Activated CD8-positive, alpha-beta memory T cell treated with anti-CD3 and anti-CD28 coated beads, Interleukin-2, amount 50 U/mL, for 1 hour (primary cell): ENCODE measurements around the gene AMPD1.

Source experiments
- DNase-seq: peaks from one replicate; pipeline ENCODE4 v3.0.0-alpha.2; 2020; ENCODE audit errors: extremely low read depth

The AMPD1 gene

DNA sequence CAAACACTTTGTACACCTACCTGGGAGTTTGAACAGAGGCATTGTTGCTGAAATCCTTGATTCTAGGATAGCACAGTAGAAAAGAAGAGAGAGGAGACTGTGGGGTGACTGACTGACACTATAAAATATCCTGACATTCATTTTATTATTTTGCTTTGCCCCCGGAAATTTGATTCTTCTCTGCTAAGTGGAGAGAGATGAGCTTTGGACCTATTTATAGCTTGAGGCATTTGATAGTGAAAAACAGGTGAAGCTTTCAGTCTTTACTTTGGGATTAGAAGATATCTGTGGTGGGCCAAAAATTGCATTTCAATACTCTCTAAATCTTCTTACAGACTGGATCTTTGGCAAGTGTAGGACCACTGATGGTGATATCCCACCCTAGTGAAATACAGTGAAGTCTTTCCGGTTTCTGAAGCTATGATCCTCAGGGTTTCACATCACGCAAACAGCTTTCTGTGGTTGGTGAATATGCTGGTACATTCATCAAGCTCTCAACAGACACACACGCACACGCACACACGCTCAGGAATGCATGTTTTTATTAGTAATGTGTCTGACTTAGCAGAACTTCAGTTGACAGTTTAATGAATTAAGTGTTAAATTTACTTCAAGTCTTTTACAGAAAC lies at the start of gene AMPD1:
Gene AMPD1 (minus strand): TSS at position 117 of the 629 bp plus-strand sequence. CDS start 75 bp downstream, at position 42.
- no peak for DNase-seq

DNA sequence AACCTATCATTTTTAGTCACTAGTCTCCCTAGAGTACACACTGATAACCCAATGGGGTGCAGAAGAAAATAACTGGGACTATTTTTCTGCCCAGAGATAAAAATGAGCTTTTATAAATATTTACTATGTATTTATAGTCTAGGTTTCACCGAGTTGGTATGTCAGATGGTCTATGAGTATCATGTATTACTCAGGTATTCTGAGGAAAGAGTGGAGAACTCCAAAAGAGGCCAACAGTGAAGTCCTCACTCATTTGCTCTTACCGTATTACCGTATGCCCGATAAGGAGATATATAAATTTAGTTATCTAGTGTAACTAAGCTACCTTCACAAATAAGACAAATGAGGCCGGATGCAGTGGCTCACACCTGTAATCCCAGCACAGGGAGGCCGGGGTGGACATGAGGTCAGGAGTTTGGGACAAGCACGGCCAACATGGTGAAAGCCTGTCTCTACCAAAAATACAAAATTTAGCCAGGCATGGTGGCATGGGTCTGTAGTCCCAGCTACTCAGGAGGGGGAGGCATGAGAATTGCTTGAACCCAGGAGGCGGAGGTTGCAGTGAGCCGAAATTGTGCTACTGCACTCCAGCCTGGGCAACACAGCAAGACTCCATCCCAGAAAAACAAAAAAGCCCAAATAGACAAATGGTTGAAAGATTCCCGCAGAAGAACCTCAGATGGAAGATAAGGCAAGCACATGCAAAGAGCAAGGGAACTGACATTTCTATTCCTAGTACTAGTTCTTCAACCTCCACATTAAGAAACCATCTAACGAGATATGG lies 46.8 kb upstream of the AMPD1 start:
- DNase-seq = no peak

DNA sequence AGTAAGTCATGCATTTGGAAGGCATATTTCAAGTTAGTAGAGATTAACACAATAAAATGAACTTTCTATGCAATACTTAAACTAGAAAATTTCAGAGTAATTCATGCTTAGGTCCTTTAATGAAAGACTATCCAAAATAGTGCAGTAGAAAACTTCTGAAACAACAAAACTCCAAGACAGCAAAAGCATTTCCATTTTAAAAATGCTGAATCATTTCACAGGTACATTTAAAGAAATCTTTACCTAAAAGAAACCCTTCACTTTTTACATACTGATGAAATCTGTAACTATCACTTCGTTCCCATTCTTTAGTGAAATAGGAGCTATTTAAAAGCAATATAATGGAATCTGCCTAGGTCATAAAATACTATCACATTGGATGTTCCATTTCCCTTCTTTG lies 45.0 kb upstream of the AMPD1 start:
- no peak for DNase-seq

DNA sequence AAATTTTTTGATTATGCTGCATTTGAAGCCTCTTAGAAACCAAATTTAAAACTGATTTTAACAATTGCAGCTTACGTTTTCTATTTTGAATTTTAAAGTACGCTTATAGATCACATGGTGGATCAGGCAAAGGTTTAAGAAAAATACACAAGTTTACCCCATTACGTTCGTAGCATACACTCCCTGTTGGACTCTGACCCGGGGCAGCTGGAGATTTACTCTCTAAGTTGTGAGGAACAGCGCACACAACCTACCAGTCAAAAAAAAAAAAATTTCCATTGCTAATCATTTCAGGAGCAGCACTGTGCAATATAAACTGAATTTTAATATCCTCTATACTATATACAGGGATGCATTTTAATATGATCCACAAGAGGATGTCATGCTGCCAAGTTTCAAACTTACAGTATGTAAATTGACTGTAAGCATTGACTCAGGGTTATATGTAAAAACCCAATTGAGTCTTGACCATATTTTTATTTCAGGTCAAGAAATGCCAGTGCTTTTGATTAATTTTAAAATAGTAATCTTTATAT lies 42.0 kb upstream of the AMPD1 start:
- no peak for DNase-seq

DNA sequence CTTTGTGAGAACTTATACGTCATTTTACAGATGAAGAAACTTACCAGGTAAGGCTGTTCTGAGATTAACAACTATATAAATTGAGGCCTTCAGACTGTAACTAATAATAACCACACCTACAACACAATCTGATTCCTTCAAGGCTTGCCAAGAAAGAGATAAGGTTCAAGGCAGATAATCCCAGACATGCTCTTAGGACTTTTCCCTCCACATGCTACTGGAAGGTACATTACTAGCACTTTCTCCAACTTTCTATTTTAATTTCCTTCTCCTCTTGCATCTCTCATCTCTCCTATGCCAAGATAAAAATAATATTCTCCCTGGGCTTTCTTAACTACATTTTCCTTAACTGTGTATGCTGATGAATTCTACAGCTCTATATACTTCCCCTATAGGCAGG lies 40.1 kb upstream of the AMPD1 start:
- no peak for DNase-seq

DNA sequence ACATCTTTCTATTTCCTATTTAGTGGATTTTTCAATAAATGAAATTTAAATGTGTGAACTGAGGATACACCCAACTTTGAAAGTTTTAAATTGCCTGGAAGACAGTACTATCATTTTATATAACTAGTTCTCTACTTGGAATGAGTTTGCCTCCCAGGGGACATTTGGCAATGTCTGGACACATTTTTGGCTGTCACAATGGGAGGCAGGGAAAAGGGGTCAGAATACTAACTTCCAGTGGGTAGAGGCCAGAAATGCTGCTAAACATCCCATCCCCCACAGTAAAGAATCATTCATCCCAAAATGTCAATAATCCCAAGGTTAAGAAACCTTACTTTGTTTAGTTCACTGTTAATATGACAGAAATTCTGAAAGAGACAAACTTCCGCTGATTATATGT lies 34.4 kb upstream of the AMPD1 start:
- DNase-seq = no peak

- DNase-seq = no peak
Measured at GRCh38 chr1:114728553-114728952, 33.2 kb upstream of the AMPD1 start.

- no peak for DNase-seq
Measured at GRCh38 chr1:114725230-114725629, 29.9 kb upstream of the AMPD1 start.

- DNase-seq = no peak
Measured at GRCh38 chr1:114723915-114724314, 28.6 kb upstream of the AMPD1 start.

DNA sequence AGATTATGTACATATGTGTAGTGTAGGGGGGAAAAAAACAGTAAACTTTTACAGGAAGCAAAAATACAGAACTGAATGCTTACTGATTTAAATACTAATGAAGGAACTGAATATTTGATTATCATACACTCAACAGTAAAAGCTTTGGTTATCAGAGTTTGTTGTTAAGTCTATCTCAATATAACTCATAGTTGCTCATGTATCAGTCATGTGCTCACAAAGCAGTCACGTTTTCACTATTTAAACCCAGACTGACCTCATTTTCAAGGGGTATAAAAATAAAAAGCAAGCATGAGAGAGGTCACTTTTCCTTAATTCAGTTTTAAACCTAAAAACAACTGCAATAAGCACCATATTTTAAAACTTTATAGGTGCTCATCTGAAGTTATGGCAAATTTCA lies 28.1 kb upstream of the AMPD1 start:
- DNase-seq = no peak

DNA sequence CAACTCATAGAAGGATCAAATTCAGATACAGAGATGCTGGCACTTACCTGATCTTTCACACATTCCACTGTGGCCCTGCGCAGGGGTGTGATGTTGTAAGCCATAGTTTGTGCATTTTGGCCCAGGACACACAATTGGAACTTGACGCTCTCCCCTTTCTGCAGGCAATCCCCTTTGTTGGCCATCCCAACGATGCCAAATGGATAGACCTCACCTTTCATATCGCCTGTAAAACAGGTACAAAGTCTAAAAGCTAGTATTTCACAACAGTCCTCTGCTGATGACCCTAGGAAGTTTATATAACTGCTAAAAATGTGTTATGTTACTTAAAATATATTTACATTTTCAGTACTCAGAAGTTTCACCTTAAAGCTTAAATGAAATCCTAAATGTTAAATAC lies 25.1 kb upstream of the AMPD1 start:
- DNase-seq = no peak

- DNase-seq = no peak
Measured at GRCh38 chr1:114719424-114719787, 24.1 kb upstream of the AMPD1 start.

DNA sequence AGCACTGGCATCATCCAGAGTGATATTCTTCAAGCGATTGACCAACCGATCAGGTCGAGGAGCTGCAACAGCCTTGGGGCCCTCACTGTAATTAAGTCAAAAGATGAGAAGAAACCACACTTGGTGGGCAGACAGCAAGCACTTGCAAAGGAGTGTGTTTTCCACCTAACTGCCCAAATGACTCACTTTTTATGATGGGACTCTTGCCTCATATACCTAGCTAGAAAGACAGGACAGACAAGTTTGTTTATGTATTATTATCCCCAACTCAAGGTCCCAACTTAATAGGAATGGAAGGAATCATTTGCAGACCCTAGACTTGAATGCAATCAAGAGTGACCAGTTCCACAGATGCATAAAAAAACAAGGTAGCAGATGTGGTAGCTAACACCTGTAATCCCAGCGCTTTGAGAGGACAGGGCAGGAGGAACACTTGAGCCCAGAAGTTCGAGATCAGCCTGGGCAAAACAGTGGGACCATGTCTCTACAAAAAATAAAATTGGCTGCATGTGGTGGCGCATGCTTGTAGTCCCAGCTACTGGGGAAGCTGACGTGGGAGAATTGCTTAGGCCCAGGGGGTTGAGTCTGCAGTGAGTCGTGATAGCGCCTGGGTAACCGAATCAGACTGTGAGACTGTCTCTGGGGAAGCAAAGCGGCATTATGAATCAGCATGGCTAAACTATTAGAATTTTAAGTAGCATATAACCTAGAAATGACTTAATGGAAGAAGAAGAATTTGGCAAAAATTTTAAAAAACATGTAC lies 23.5 kb upstream of the AMPD1 start:
- DNase-seq = no peak

- peak; percentile 85 for DNase-seq
Measured at GRCh38 chr1:114716304-114717170, 21.2 kb upstream of the AMPD1 start, which contains the start of gene NRAS. NRAS (minus strand) TSS chr1:114716771; CDS start chr1:114716160, 611 bp downstream.

GRCh38 chr1:114715952-114716303 lies 20.6 kb upstream of the AMPD1 start:
- no peak for DNase-seq

DNA sequence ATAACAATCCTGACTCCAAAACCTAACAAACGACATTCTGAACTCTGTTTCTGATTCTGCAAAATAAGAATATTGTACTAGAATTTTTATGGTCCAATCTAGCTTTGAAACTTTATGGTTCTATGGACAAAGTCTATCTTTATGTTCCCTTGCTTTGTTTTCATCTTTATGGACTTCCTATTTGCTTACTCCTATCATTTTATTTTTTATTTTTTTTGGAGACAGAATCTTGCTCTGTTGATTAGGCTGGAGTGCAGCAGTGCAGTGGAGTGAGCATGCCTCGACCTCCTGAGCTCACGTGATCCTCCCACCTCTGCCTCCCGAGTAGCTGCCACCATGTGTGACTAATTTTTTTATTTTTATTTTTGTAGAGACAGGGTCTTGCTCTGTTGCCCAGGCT lies 17.6 kb upstream of the AMPD1 start:
- DNase-seq = no peak

DNA sequence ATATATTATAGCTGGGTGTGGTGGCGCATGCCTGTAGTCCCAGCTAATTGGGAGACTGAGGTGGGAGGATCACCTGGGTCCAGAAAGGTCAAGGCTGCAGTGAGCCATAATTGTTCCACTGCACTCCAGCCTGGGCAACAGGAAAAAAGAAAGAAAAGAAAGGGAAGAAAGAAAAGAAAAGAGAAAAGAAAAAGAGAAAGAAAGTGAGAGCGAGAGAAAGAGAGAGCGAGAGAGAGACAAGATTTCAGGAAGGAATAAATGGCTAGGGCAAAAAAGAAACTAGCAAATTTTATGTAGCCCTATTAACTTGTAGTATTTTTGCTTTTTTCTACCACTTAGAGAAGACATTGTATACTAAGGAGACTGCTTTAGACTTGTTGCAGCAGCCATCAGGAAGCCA lies 15.0 kb upstream of the AMPD1 start:
- DNase-seq = no peak

GRCh38 chr1:114707604-114708003 lies 12.3 kb upstream of the AMPD1 start:
- DNase-seq = no peak

DNA sequence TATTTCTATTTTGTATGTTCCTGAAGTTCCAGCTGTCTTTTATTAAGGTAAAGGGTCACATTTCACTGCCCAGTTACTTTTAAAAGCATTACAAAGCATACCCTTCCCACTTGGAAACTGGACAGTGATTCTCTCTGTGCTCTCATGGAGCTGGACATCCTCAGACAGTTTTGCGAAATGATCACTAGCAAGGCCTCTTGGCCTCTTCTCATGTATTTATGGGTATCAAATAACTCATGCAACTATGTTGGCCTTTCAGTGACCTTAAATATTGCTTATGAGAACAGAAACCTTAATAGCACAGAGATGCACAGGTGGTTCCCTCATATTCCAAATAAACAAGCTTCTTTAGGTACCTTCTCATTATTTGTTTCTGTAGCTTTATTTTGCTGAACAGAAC lies 7.9 kb upstream of the AMPD1 start:
- DNase-seq = no peak

- no peak for DNase-seq
Measured at GRCh38 chr1:114702737-114703136, 7.4 kb upstream of the AMPD1 start.

DNA sequence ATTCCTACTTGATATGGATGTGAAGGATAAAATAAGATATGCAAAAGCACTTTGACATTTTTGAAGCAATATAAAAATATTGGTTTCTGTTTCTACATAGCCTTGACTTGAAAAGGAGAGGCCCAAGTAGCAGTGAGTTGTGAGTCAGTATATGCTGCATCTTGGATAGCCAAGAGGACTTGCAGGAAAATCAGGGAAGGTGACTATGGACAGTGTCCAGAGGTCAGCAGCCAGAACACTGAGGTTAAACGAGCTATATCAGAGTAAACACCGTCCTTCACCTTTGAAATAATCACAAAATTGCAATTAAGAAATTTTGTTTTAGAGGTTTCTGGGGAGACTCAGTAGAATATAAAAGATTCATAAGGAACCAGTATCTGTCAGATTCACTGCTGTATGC lies 6.6 kb upstream of the AMPD1 start:
- DNase-seq = no peak
